ENCODE data around the gene MORN4.

DNA sequence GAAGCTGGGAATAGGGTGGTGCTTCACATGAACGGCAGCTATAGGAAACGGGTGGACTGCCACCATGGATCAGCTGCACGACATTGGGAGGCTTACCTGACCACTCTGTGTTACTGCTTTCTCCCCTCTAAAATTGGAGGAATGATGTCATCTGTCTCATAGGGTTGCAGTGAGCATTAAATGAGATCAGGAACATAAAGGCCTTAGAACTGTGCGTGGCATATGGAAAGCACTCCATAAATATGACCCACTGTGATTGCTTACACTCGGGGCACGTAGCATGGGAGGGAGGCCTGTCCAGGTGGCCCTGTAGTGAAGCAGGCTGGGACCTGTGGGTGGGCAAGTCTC lies 34.1 kb downstream of the MORN4 start:
- TF ChIP-seq, protein P1, sequence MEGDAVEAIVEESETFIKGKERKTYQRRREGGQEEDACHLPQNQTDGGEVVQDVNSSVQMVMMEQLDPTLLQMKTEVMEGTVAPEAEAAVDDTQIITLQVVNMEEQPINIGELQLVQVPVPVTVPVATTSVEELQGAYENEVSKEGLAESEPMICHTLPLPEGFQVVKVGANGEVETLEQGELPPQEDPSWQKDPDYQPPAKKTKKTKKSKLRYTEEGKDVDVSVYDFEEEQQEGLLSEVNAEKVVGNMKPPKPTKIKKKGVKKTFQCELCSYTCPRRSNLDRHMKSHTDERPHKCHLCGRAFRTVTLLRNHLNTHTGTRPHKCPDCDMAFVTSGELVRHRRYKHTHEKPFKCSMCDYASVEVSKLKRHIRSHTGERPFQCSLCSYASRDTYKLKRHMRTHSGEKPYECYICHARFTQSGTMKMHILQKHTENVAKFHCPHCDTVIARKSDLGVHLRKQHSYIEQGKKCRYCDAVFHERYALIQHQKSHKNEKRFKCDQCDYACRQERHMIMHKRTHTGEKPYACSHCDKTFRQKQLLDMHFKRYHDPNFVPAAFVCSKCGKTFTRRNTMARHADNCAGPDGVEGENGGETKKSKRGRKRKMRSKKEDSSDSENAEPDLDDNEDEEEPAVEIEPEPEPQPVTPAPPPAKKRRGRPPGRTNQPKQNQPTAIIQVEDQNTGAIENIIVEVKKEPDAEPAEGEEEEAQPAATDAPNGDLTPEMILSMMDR (IDR thresholded peaks at IDR 0.05; ENCODE audit: low read depth, low read length, poor library complexity, severe bottlenecking): no peak
- no peak for TF ChIP-seq EZH2phosphoT487 (IDR thresholded peaks at IDR 0.05; ENCODE audit: borderline replicate concordance, low read length)
